GM12874 (cell line): ENCODE measurements around the gene FDXACB1.

ENCODE experiments used
- CTCF ChIP-seq: IDR thresholded peaks from 2 replicates; pipeline ENCODE4 v1.5.1; 2011; ENCODE audit warnings: low read depth, mild to moderate bottlenecking, control low read depth, low read length, moderate library complexity; ENCODE audit not compliant: insufficient read depth

The FDXACB1 gene

DNA sequence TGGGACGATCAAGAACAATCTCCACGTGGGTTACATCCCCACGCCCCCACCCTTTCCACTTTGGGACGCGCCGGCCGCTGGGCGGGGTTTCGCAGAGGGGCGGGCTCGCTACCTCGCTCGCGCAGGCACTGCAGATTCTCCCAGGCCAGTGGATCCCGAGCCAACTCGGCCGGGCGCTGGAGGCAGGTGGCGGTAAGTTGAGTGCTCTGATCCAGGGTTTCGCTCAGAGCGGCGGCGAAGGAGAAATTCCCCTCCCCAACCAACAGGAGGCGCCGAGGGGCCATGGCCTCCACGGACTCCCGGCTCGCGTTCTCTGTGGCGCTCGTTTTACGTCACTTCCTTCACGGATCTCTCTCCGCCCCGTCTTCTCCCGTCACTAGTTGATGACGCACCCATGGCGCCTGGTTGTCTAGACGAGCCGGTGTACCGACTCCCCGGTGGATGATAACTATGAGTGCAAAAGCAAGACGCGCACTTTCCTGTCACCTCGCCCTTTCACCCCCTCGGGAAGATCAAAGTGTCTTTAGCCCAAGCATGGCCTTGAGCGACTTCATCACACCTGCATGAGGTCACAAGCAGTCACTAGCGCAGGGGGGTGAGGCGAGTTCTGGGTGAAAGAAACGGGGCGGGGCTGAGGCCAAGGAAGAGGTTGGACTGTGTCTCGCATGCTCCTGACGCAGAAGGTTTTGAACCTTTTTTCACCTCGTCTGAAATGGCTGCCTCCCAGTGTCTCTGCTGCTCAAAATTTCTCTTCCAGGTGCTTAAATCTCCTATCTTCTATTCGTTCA lies at the start of gene FDXACB1, which contains the start of gene CFAP68:
Gene FDXACB1, minus strand, starts transcription at position 317 of the 788 bp plus-strand sequence. Its CDS starts 33 bp downstream, at position 284.
Gene CFAP68, plus strand, starts transcription at position 693 of the 788 bp plus-strand sequence. Its CDS starts 20 bp downstream, at position 713.
- peak; percentile 98 for TF ChIP-seq CTCF

- no peak for TF ChIP-seq CTCF
These were observed 47.8 kb upstream of the FDXACB1 start for GRCh38 chr11:111926505-111927391.

GRCh38 chr11:111925953-111926352 lies 47.0 kb upstream of the FDXACB1 start:
- no peak for TF ChIP-seq CTCF

GRCh38 chr11:111923951-111924350 lies 45.0 kb upstream of the FDXACB1 start:
- TF ChIP-seq CTCF, result no peak

DNA sequence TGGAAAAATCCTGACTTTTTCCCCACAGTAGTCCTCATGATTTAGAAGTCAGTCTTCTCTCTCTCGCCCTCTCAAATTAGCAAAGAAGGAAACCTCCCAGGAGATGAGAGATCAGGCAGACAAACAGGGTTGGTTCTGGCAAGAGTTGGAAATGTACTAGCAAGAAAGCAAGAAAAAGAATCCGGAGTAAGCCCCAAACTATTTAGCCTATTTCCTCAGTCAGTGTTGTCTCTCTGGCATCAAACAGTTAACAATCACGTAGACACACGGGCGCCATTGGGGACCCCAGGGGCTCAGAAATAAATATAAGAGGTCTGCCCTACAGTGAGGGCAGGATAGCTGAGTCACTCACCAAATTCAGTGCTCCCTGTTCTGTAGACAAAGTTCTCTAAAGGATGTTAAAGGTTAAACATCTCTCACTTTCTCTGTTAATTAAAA lies 44.4 kb upstream of the FDXACB1 start:
- TF ChIP-seq CTCF, result no peak

GRCh38 chr11:111922803-111923202 lies 43.8 kb upstream of the FDXACB1 start:
- no peak for TF ChIP-seq CTCF
